ENCODE measurements around the gene CYP24A1.

DNA sequence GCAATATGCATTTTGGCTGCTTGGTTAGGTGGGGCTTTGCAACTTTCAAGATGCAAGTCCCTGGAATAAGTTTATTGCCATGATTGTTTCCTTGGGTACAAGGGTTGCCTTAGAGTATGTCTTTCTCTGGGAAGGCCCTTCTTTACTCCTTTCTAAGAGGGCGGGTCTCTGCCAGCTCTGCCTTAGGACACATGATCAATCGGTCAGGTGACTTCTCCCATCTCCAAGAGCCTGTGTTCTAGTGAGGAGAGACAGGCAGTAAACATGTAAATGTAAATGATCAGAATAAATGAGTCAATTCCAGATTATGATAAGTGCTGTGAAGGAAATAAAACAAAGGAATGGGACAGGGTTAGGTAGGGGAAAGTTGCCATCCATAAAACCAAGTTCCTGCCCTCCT, 60.2 kb downstream of the CYP24A1 start:
- TF ChIP-seq, protein P1, sequence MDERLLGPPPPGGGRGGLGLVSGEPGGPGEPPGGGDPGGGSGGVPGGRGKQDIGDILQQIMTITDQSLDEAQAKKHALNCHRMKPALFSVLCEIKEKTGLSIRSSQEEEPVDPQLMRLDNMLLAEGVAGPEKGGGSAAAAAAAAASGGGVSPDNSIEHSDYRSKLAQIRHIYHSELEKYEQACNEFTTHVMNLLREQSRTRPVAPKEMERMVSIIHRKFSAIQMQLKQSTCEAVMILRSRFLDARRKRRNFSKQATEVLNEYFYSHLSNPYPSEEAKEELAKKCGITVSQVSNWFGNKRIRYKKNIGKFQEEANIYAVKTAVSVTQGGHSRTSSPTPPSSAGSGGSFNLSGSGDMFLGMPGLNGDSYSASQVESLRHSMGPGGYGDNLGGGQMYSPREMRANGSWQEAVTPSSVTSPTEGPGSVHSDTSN (CRISPR knock-in tag; IDR thresholded peaks at IDR 0.05), result no peak
- TF ChIP-seq, protein P2, sequence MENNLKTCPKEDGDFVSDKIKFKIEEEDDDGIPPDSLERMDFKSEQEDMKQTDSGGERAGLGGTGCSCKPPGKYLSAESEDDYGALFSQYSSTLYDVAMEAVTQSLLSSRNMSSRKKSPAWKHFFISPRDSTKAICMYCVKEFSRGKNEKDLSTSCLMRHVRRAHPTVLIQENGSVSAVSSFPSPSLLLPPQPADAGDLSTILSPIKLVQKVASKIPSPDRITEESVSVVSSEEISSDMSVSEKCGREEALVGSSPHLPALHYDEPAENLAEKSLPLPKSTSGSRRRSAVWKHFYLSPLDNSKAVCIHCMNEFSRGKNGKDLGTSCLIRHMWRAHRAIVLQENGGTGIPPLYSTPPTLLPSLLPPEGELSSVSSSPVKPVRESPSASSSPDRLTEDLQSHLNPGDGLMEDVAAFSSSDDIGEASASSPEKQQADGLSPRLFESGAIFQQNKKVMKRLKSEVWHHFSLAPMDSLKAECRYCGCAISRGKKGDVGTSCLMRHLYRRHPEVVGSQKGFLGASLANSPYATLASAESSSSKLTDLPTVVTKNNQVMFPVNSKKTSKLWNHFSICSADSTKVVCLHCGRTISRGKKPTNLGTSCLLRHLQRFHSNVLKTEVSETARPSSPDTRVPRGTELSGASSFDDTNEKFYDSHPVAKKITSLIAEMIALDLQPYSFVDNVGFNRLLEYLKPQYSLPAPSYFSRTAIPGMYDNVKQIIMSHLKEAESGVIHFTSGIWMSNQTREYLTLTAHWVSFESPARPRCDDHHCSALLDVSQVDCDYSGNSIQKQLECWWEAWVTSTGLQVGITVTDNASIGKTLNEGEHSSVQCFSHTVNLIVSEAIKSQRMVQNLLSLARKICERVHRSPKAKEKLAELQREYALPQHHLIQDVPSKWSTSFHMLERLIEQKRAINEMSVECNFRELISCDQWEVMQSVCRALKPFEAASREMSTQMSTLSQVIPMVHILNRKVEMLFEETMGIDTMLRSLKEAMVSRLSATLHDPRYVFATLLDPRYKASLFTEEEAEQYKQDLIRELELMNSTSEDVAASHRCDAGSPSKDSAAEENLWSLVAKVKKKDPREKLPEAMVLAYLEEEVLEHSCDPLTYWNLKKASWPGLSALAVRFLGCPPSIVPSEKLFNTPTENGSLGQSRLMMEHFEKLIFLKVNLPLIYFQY (CRISPR knock-in tag; IDR thresholded peaks at IDR 0.05; ENCODE audit: borderline replicate concordance), result no peak
- no peak for TF ChIP-seq HDAC2 (CRISPR knock-in tag; IDR thresholded peaks at IDR 0.05)
- TF ChIP-seq ZBTB7A (CRISPR knock-in tag; IDR thresholded peaks at IDR 0.05), result no peak
- TF ChIP-seq NFRKB (IDR thresholded peaks at IDR 0.05), result no peak
